Activated naive CD4-positive, alpha-beta T cell treated with anti-CD3 and anti-CD28 coated beads, Interleukin-2, amount 10 ng/mL, durations not matched to agents 7 days and 5 days (primary cell): ENCODE results near the gene CITED4.
A peak's percentile ranks its signal among the peaks of the same experiment; 100 is the strongest.

Source experiments
- CTCF ChIA-PET: fragments of 350-600 bp; sonication (Branson Sonifier 250); formaldehyde crosslinking; loops from one replicate; lab custom pipeline; 2021; ENCODE audit warnings: antibody characterized with exemption; lab: Charles Lee
- DNase-seq: peaks from one replicate; pipeline ENCODE4 v3.0.0-alpha.2; 2020
- H3K27ac Mint-ChIP-seq: one replicate; pipeline ENCODE4 v1.8.0; 2021; ENCODE audit warnings: mild to moderate bottlenecking, moderate library complexity, mixed read lengths
- H3K27me3 Mint-ChIP-seq: one replicate; pipeline ENCODE4 v1.8.0; 2021; ENCODE audit warnings: mild to moderate bottlenecking, mixed read lengths
- H3K36me3 Mint-ChIP-seq: one replicate; pipeline ENCODE4 v1.8.0; 2021; ENCODE audit warnings: mixed read lengths
- H3K4me1 Mint-ChIP-seq: one replicate; pipeline ENCODE4 v1.8.0; 2021; ENCODE audit warnings: mixed read lengths
- H3K4me3 Mint-ChIP-seq: one replicate; pipeline ENCODE4 v1.8.0; 2021; ENCODE audit warnings: mild to moderate bottlenecking, moderate library complexity, mixed read lengths
- H3K9me3 Mint-ChIP-seq: one replicate; pipeline ENCODE4 v1.8.0; 2021; ENCODE audit warnings: mixed read lengths

The CITED4 gene

DNA sequence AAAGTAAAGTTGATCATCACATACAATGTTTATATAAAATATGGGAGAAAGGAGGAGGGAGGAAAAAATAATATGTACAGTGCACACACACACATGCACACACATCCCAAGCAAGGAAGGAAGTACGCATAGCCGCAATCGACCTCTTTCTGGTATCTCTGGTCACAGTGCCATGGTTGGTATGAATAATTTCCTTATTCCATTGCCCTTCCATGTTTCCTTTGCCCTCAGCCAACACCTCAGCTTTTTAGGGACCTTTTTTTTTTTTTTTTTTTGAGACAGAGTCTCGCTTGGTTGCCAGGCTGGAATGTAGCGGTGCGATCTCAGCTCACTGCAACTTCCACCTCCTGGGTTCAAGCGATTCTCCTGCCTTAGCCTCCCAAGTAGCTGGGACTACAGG is 20.6 kb downstream of the CITED4 start:
- Mint-ChIP-seq H3K4me3 (no peak overlapping the region), H3K4me1 (peaks cover 47% of the 10 kb centered on the region)
- CTCF ChIA-PET = interaction anchor here (1.4 to 2.1 kb wide), 2 partner anchors 67 to 111 kb away, joined by 3 to 10 read pairs; no protein-coding TSS in a partner anchor

DNA sequence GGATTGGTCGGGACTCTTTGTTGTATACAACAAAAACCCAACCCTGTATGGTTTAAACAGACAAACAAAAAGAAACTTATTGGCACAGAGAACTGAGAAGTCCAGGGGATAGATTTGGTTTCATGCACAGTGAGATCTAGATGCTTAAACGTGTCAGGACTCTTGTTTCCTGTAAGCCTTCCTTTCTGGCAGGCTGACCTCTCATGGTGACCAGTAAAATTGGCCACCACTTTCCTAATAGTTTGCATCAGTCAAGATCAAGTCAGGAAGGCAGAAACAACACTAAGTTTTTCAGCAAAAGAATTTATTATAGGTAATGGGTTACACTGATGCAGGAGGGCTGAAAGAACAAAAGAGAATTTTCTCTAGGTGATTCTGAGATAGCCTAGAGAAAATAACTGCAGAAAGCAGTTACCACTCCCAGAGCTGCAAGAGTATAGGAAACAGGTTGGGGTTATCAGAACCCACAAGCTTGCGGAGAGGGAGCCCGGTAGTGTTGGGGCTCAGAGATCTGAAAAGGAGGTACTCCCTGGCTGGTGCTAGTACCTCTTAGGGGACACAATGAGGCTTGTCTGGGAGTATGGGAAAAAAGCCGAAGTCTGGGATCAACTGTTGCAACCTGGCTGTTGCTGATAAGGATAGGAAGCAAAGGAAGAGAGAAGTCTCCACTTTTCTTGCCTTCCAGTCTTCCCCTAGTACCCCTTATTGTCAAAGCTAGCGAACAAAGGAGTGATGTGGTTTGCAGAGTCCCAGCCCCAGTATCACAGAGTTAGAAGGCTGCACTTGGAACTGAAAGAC is 21.4 kb downstream of the CITED4 start:
- Mint-ChIP-seq H3K27me3 (peaks cover 4% of the 10 kb centered on the region), H3K27ac (peak overlapping the region; percentile 84), H3K9me3 (no peaks in the 10 kb centered on the region), H3K4me3 (peak overlapping the region; percentile 16), H3K36me3 (no peaks in the 10 kb centered on the region), H3K4me1 (peaks cover 41% of the 10 kb centered on the region)
- CTCF ChIA-PET = interaction anchor here (2.1 kb wide), 1 partner anchor 66 kb away, joined by 10 read pairs; no protein-coding TSS in a partner anchor
- DNase-seq = peak; percentile 66

More for the DNA sequence above, 20.6 kb downstream of the CITED4 start:
- Mint-ChIP-seq H3K27me3 (peaks cover 4% of the 10 kb centered on the region), H3K27ac (no peak overlapping the region), H3K36me3 (no peaks in the 10 kb centered on the region), H3K9me3 (no peaks in the 10 kb centered on the region)
- no peak for DNase-seq

DNA sequence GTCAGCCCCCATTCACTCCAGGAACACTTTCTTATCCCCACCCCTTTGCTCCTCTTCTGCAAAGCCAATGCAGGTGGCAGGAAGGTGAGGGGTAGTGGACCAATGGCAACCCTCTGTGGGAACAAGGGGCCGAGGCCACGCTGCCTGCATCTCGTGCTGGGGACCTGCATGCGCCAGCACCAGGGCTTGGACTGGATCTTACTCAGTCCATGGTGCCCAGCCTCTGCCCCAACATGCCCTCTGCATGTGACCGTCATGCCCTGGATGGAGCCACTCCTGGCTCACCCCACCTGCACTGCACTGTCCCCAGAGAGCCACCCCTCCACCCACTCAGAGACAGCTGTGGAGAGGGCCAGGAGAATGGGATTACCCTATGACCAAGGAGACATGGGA is 22.2 kb downstream of the CITED4 start:
- no peak overlapping the region for H3K4me3 Mint-ChIP-seq
- no peaks in the 10 kb centered on the region for H3K9me3 Mint-ChIP-seq

DNA sequence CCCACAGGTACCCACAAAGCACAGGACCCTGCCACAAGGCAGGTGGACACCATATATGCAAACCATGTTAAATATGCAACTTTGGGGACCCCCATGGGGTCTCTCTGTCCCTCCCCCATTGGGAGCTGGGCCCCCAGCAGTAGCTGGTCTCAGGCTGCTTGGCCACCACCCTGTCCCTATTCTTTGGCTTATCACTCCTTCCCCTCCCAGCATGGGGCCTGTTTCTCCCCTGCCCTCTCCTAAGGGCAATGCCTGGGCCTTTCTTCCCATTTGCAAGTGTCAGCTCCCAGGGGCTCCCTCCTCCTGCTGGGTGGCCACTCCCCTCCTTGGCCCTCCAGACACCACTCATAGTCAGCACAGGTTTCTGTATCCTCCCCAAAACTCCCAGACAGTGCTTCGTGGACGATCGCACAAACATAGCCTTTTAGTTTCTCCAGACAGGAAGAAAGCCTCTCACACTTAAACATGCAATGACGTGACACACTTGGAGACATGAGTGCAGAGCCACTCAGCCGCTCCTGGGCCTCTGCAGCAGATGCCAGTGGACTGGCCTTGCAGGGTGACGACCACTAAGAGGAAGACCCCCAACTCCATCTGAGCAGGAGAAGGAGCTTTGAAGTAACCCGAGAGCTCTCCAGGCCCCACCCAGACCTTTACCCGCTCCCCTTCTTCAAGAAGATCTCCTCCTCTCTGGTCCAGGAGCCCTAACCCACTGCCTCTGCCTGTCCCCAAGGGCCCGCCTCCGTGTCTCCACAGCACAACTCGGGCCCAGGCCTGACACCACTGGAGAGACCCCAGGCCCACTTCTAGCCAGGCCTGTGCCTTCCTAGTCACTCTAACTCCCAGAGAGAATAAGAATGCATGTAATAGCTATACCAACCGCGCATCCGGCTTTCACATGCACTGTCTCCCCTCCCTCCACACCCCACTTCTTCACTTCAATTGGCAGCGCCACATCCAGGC is 22.9 kb downstream of the CITED4 start:
- Mint-ChIP-seq H3K27ac (no peak overlapping the region), H3K4me1 (peaks cover 30% of the 10 kb centered on the region), H3K4me3 (no peak overlapping the region)

More for the DNA sequence above, 22.2 kb downstream of the CITED4 start:
- Mint-ChIP-seq H3K36me3 (no peaks in the 10 kb centered on the region), H3K4me1 (peaks cover 33% of the 10 kb centered on the region), H3K27me3 (peaks cover 4% of the 10 kb centered on the region), H3K27ac (no peak overlapping the region)
- DNase-seq = no peak
- CTCF ChIA-PET = interaction anchor here (2.1 kb wide), 1 partner anchor 66 kb away, joined by 10 read pairs; no protein-coding TSS in a partner anchor

DNA sequence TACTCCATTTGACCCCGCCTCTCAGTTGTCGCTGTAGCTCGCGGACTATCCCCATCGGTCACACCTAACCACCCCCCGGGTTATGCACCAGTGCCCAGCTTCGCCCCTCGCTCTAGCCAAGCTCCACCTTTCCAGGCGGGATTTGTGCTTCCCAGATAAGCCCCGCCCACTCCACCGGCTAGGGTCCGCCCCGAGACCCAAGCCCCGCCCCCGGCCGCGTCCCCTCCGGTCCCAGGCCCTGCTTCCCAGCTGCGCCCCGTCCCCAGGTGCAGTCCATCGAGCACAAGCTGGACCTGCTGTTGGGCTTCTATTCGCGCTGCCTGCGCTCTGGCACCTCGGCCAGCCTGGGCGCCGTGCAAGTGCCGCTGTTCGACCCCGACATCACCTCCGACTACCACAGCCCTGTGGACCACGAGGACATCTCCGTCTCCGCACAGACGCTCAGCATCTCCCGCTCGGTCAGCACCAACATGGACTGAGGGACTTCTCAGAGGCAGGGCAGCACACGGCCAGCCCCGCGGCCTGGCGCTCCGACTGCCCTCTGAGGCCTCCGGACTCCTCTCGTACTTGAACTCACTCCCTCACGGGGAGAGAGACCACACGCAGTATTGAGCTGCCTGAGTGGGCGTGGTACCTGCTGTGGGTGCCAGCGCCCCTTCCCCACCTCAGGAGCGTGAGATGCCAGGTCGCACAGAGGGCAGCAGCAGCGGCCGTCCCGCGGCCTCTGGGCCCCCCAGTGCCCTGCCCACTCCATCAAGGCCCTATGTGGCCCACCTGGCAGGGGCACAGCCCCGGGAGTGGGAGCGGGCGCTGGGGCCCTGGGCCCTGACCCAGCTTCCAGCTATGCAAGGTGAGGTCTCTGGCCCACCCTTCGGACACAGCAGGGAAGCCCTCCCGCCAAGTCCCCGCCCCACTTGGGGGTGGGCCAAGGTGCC is 23.9 kb downstream of the CITED4 start:
- Mint-ChIP-seq H3K27ac (no peak overlapping the region), H3K9me3 (no peaks in the 10 kb centered on the region), H3K4me3 (no peak overlapping the region), H3K27me3 (peaks cover 7% of the 10 kb centered on the region), H3K36me3 (no peaks in the 10 kb centered on the region), H3K4me1 (peaks cover 27% of the 10 kb centered on the region)
- DNase-seq = no peak
- CTCF ChIA-PET = interaction anchor here (0.8 to 1.5 kb wide), 2 partner anchors 110 to 111 kb away, joined by 3 to 4 read pairs; no protein-coding TSS in a partner anchor

More for the DNA sequence above, 22.9 kb downstream of the CITED4 start:
- H3K27me3 Mint-ChIP-seq = peaks cover 4% of the 10 kb centered on the region
- DNase-seq = no peak
- CTCF ChIA-PET = interaction anchor here (0.8 kb wide), 1 partner anchor 109 kb away, joined by 3 read pairs; no protein-coding TSS in a partner anchor
- no peaks in the 10 kb centered on the region for H3K36me3 Mint-ChIP-seq
- no peaks in the 10 kb centered on the region for H3K9me3 Mint-ChIP-seq

DNA sequence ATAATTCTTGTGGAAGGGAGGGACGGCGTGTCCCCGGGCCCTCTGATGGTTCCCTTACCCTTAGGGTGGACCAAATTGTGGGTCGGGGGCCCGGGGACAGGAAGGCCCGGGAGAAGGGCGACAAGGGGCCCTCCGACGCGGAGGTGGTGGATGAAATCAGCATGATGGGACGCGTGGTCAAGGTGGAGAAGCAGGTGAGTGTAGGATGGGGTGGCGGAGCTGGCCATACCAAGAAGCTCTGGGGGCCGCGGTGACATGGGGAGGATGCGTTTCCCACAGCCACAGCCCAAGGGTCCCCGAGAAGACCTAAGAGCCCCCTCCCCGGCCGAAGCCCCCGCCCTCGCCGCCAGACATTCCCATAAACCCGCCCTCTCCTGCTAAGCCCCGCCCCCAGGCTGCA is 24.6 kb downstream of the CITED4 start:
- no peaks in the 10 kb centered on the region for H3K36me3 Mint-ChIP-seq
- H3K27ac Mint-ChIP-seq = no peak overlapping the region
- CTCF ChIA-PET = interaction anchor here (1.5 kb wide), 1 partner anchor 111 kb away, joined by 4 read pairs; no protein-coding TSS in a partner anchor
- peaks cover 27% of the 10 kb centered on the region for H3K4me1 Mint-ChIP-seq
- H3K4me3 Mint-ChIP-seq = no peak overlapping the region
- peaks cover 7% of the 10 kb centered on the region for H3K27me3 Mint-ChIP-seq
- DNase-seq = no peak
- H3K9me3 Mint-ChIP-seq = no peaks in the 10 kb centered on the region

DNA sequence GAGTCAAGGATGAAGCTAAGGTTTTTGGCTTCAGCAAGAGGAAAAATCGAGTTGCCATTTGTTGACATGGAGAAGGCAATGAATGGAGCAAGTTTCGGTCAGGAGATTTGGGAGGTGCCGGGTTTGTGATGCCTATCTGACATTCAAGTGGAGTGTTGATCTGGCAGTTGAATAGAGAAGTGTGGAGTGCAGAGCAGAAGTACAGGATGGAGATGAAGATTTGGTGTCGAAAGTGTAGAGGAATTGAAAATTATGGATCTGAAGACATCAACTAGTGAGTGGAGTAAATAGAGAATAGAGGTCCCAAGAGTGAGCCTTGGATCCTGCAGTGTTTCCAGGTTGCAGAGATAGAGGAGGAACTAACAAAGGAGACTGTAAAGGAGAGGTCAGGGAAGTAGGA is 25.9 kb downstream of the CITED4 start:
- Mint-ChIP-seq H3K4me3 (no peak overlapping the region), H3K4me1 (peaks cover 23% of the 10 kb centered on the region), H3K9me3 (no peaks in the 10 kb centered on the region), H3K36me3 (no peaks in the 10 kb centered on the region), H3K27me3 (peaks cover 7% of the 10 kb centered on the region), H3K27ac (no peak overlapping the region)
- CTCF ChIA-PET = interaction anchor here (1.5 kb wide), 1 partner anchor 61 kb away, joined by 4 read pairs; no protein-coding TSS in a partner anchor
- DNase-seq = no peak

DNA sequence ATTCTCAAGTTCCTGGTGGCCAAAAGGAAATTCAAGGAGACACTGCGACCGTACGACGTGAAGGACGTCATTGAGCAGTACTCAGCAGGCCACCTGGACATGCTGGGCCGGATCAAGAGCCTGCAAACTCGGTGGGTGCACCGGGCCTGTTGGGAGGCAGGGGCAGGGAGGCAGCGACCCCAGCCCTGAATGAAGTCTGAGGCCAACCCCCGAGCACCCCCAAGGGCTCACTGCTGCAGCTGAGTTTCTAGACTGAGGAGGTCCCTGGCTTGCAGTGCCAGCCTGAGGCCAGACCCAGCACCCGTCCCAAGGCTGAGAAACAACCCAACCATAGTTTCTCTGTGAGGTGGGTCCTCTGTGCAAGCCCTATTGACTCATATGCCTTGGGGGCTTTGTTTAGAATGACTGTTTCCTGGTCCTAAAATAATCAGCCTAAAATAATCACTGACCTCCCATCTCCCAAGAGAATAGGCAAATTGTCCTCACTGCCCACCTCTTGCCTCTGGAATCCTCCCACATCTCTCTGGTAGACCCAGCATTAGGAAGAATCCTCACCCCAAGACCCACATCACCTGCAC is 27.1 kb downstream of the CITED4 start:
- peaks cover 6% of the 10 kb centered on the region for H3K27me3 Mint-ChIP-seq
- no peaks in the 10 kb centered on the region for H3K9me3 Mint-ChIP-seq
- H3K4me1 Mint-ChIP-seq = peaks cover 11% of the 10 kb centered on the region
- H3K4me3 Mint-ChIP-seq = no peak overlapping the region
- no peaks in the 10 kb centered on the region for H3K36me3 Mint-ChIP-seq
- no peak for DNase-seq
- H3K27ac Mint-ChIP-seq = no peak overlapping the region
- CTCF ChIA-PET = interaction anchor here (1.5 kb wide), 1 partner anchor 60 kb away, joined by 4 read pairs; no protein-coding TSS in a partner anchor

DNA sequence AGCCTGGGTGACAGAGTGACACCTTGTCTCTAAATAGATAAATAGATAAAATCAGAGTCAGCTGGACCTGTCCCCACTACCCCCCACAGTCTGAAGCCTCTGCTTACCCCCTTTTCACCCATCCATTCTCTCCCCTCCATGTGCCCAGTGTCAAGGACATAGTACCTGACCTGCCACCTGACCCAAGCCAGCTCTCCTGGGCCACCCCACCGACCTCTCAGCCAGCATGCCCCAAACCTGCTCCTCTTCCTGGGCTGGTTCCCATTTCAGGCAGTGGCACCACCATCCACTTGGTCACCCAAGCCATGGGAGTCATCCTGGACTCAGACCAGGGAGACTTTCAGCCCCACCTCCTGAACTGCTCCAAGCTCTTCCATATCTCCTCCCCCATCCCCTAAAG is 28.2 kb downstream of the CITED4 start:
- CTCF ChIA-PET = interaction anchor here (0.8 kb wide), 1 partner anchor 60 kb away, joined by 5 read pairs; no protein-coding TSS in a partner anchor
- Mint-ChIP-seq H3K4me3 (no peak overlapping the region), H3K27ac (no peak overlapping the region), H3K27me3 (peaks cover 8% of the 10 kb centered on the region), H3K9me3 (no peaks in the 10 kb centered on the region), H3K36me3 (no peaks in the 10 kb centered on the region), H3K4me1 (peaks cover under 1% of the 10 kb centered on the region)
- no peak for DNase-seq

DNA sequence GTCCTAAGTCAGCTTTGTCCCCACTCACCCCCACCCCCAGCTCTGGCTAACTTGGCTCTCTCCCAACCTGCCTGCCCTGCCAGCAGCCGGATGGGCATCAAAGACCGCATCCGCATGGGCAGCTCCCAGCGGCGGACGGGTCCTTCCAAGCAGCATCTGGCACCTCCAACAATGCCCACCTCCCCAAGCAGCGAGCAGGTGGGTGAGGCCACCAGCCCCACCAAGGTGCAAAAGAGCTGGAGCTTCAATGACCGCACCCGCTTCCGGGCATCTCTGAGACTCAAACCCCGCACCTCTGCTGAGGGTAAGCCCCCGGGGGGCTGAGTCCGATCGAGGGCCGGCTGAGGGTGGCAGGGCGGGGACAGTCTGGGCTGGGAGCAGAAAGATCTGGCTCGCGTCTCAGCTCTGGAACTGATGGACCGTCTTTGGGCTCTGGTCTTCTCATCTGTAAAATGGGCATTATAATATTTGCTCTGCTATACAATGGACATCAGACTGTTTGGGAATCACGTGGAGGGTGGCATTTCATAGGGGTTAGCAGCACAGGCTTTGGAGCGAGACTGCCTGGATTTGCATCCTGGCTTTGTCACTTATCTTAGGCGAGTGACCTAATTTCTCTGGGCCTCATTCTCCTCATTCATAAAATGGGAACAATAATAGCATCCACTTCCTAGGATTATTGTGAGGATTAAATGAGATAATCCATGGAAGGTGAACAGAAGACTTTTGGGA is 31.0 kb downstream of the CITED4 start:
- Mint-ChIP-seq H3K27me3 (peaks cover 21% of the 10 kb centered on the region), H3K9me3 (no peaks in the 10 kb centered on the region), H3K36me3 (no peaks in the 10 kb centered on the region), H3K27ac (no peak overlapping the region), H3K4me3 (no peak overlapping the region), H3K4me1 (peaks cover 8% of the 10 kb centered on the region)
- CTCF ChIA-PET = no interaction called here
- no peak for DNase-seq

DNA sequence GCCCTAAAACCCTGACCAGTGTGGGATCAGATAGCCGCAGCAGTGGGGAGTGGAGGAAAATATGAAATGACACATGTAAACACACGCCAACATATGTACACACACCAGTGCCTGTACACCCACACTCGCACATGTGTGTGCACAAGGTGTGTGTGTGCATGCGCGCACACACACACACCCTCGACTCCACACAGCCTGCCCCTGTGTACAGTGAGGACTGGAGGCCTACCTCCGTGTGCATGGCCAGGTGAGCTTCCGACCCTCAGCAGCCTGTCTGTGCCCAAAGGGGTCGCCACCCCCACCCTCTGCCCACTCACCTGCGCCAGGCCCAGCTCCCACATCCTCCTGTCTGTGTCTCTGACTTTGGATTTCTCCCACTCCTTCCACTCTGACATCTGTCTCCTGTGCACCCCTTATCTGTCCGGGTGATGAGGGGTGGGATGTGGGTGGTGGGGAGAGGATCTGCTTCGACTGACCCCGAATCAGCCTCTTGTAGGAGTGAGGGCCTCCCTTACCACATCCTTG is 31.7 kb downstream of the CITED4 start:
- CTCF ChIA-PET = no interaction called here
- peaks cover 15% of the 10 kb centered on the region for H3K4me1 Mint-ChIP-seq
- H3K36me3 Mint-ChIP-seq = no peaks in the 10 kb centered on the region
- H3K4me3 Mint-ChIP-seq = no peak overlapping the region
- peaks cover 22% of the 10 kb centered on the region for H3K27me3 Mint-ChIP-seq
- no peak for DNase-seq
- no peak overlapping the region for H3K27ac Mint-ChIP-seq
- no peaks in the 10 kb centered on the region for H3K9me3 Mint-ChIP-seq

DNA sequence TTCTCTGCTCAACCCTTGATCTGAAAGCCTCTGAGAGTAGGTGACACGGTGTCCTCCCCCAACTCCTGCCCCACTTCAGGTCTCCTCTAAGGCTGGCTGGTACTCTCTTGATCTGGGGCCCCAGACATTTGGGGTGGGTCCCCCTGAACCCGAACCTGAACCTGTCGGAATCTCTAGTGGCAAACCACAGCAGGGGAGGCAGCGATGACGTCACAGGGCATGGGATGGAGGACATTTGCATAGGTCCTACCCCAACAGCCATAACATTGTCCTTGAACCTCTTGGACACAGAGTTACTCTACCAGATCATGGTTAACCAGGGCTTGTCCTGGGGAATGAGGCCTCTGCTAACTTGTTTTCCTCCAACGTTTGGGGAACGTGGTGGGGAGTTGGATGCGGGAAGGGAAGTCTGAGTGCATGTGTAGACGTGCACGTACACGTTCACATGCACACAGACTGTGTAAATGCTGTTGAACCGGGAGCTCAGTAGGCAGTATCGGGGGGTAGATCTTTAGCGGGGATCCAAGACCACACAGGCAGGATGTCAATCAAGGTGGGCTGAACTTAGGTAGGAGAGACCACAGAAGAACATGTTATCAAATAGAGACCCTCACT is 32.4 kb downstream of the CITED4 start:
- H3K27me3 Mint-ChIP-seq = peaks cover 26% of the 10 kb centered on the region
- H3K36me3 Mint-ChIP-seq = no peaks in the 10 kb centered on the region
- CTCF ChIA-PET = no interaction called here
- peaks cover 22% of the 10 kb centered on the region for H3K4me1 Mint-ChIP-seq
- no peak for DNase-seq
- H3K9me3 Mint-ChIP-seq = no peaks in the 10 kb centered on the region
- H3K4me3 Mint-ChIP-seq = no peak overlapping the region
- H3K27ac Mint-ChIP-seq = no peak overlapping the region
